A204.1 (cell line): Measurements from ENCODE around the gene TAS1R2.
"Not testable (repeated sequence)": the region's sequence is repeated elsewhere in the genome, so short reads cannot be mapped to it uniquely, and the experiment has no call there.

Experiments used
- FAIRE-seq: peaks from 2 replicates; lab custom pipeline; 2012; peaks lifted over from hg19 to GRCh38; lab: Jason Lieb, UNC

The TAS1R2 gene

DNA sequence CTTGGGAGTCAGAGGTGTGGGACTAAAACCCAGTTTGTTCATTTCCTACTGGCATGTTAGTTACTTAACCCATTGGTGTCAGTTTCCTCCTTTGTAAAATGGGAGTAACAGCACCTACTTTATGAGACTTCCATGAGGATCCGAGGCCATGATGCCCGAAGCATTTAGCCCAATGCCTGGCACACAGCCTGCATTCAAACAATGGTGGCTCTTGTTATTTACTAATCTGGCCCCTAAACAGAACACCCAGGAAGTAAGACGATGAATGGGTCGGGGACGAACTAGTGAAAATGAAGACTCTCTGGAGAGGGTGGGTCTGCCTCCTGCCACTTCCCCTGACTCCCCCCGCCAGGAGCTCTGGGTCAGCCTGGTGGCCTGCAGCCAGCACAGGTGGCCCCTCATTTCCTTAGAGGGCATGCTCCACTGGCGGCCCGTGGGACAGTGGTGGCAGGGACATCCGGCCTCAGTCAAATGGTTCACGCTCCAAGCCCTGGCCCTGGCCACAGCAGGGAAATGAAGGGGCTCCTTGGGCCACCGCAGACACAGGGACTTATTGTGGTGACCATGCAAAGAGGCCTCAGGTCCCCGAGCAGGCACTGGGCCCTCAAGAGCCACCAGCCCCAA is 9.5 kb upstream of the TAS1R2 start:
- no peak for FAIRE-seq

DNA sequence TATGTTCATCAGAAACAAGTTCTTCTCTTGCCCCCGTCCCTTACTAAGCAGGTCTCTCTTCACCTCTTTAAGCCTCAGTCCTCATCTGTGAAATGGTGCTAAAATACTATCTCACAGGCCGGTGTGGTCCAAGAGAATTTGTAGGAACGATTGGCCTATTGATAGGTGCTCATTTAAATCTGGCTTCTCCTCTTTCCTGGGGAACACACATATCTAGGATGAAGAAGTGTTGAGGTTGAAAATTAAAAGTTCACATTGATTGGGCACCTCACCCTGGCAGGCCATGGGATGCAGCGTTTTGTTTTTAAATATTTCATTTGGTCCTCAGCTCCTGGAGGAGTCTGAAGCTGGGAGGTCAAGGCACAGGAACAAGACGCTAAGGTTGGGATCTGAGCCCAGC is 8.9 kb upstream of the TAS1R2 start:
- no peak for FAIRE-seq

DNA sequence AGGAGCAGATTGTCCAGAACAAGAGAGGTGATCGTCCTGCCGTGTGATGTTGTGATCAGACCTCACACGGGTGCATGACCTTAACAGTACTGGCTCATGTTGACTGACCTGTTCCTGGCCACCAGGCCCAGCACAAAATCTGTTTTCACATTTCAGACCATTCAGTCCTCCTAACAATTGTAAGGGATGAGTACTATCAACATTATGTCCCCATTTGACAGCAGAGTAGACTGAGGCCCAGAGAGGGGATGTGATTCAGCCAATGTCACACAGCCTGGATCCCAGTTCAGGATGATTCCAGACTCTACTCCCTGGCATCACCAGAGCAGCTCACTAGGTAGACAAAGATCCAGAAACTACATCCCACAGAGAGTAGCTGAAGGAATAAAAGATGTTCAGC is 7.4 kb upstream of the TAS1R2 start:
- FAIRE-seq: no peak

DNA sequence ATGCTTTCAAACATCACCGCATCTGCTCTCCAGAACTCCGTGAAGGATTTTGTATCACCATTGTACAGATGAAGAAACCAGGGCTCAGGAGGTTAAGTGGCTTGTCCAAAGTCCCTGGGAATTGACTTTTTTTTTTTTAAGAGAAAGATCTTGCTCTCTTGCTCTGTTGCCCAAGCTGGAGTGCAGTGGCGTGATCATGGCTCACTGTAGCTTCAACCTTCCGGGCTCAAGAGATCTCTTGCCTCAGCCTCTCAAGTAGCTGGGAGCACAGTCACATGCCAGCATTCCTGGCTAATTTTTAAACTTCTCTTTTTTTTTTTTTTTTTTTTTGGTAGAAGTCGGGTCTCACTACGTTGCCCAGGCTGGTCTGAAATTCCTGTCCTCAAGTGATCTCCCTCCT is 6.9 kb upstream of the TAS1R2 start:
- FAIRE-seq: no peak

DNA sequence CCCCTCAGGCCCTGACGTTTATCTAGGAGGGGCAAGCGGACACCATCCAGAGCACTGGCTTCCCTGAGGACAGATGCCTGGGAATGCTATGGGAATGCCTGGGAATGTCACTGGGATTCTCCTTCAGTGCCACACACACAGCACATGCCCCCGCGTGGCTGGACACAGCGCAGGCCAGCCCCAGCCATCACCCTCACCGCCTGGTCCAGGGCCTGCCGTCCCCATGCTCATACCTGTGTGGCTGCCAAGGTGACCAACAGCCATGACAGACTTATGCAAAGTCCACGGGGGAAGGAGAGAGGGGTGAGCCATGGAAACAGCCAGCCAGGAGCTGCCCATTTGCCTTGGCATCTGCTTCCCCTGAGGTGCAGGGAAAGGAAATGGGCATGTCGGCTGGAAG is 5.7 kb upstream of the TAS1R2 start:
- FAIRE-seq: no peak

DNA sequence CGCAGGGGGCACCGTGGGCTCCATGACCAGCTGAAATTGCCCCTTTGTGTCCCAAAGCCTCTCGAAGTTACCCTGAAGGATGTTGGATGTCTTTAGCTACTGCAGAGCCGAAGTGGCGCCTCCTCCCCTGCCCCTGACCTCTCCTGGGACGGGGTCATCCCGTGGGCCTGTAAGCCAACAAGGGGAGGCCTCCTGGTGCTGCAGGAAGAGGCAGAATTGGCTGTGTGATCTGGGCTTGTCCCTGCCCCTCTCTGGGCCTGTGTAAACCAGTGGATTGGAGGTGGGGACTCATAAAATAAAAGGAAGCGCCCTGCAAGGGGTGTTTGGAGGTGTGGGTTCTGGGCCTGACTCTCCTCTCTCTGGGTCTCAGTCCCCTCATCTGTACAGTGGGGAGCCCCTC is 2.1 kb upstream of the TAS1R2 start:
- no peak for FAIRE-seq

DNA sequence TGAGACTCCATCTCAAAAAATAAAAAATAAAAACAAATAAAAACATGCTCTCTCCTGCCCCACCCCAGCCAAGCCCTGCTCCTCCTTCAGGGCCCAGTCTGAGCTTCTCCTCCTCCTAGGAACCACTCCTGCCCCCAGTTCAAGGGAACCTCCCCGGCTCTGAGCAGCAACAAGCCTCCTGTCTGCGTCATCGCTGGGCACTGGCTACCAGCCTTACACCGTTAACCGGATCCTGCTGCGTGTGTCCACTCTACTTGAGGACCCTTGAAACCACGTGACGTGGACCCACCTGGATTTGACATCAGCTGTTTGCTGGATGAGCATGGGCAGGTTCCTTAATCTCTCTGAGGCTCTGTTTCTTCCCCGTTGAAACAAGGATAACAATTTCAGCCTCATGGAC is 1.6 kb upstream of the TAS1R2 start:
- FAIRE-seq: no peak

DNA sequence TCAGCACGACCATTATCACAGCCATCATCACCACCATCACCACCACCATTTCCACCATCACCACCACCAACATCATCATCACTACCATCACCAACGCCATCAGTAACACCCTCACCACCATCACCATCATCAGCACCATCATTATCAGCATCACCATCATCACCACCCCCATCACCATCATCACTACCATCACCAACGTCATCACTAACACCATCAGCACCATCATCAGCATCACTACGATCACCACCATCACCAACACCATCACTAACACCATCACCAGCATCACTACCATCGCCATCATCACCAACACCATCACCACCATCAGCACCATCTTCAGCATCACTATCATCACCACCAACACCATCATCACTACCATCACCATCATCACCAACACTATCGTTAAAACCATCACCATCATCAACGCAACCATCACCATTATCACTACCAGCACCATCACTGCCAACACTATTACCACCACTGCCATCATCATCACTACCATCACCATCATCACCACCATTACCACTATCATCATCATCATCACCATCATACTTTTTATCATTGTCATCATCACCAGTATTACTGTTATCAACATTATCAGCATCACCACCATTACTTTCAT is 1.3 kb downstream of the TAS1R2 start:
- no peak for FAIRE-seq

DNA sequence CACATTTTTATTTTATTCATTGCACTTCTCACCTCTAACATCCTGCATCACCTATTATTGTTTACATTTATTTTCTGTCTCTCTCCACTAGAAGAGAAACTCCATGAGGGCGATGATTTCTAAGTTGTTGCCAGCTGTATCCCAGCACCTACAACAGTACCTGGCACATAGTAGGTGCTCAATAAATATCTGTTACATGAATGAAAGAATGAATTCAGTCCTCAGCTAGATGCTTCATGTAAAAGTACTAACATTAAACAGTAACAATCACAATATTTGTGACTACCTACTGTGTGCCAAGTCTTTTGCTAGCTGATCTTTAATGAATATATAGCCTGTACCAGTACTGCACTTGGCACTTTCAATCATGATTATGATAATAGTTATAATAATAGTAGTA is 3.0 kb downstream of the TAS1R2 start:
- FAIRE-seq: no peak

DNA sequence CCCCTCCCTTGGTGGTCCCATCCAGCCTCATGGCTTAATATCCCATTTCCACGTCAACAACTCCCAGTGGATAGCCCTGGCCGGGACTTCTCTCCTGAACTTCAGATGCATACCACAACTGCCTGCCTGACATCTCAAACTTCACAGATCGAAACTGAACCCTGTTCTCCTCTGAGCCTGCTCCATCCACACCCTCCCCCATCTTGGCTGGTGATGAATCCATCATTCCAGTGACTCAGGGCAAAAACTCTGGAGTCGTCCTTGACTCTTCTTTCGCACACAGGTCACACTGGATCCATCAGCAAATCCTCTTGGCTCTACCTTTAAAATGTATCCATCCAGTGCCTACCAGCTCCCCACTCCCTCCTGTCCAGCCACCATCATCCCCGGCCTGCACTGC is 3.9 kb downstream of the TAS1R2 start:
- no peak for FAIRE-seq

DNA sequence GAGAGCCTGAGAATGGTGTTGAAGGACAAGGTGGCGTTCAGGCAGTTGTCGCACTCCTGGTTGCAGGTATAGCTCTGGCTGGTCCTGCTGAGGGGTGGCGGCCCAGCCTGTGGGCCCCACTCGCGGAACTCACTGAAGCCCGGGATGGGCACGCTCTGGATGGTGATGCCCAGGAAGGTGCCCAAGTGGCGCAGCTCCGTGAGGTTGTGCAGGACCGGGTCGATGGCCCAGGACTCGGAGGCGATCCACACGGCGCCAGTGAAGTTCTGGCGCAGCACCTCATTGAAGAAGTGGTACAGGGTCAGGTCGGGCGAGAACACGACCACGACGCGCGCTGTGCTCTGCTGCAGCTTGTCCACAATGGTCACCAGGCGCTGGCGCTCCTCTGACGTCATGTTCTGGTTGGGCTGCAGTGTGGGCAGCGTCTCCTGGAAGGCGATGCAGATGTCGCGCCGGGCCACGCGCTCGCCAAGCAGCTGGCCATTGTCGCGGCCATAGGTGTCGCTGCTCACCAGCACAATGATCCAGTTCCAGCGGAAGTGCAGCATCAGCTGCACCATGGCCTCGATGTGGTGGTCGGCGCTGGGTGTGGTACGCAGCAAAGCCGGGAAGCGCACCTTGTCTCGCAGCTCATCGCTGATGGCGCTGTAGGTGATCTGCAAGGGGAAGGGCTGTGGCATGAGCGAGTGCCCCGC is 5.0 kb downstream of the TAS1R2 start:
- FAIRE-seq: no peak

DNA sequence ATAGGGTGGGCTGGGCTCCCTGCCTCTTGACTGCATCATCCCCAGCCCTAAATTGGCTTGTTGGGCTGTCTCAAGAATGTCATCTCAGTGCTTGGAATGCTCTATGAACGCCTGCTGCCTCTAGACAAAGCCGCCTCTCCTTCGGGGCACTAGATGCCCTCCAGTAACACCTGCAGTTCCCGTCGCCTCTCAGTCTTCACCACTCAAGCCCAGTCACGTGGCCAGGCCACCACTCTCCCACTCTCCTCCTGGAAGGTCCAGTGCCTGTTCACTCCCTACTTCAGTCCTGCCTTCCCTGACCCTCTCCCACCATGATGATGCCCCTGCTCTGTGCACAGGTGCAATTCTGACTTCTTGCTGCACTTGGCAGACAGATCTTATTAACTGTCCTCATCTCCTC is 7.0 kb downstream of the TAS1R2 start:
- no peak for FAIRE-seq

DNA sequence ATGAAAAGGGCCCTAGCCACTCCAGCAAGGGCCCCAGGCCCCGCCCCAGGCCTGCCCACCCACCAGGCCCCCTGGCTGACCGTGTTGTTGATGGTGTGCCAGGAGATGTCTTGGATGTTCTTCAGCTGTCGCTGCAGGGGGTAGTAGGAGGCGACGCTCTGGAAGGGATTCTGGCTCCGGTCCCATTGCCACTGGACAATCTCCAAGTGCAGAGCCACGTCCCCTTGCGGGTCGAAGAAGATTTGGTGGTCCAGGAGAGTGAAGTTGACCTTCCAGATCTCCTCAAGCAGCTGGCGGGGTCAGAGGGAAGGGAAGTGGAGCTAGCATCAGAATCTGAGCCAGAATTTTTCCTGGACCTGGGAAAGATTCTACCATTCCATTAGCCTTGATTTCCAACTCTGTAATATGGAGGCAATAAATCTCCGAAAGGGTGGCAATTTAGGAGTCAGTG is 10.2 kb downstream of the TAS1R2 start:
- FAIRE-seq: no peak

DNA sequence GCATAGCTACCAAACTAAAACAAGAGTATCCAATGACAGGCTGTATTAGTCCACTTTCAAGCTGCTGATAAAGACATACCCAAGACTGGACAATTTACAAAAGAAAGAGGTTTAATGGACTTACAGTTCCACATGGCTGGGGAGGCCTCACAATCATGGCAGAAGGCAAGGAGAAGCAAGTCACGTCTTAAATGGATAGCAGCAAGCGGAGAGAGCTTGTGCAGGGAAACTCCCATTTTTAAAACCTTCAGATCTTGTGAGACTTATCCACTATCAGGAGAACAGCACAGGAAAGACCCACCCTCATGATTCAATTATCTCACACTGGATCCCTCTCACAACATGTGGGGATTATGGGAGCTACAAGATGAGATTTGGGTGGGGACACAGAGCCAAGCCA is 11.7 kb downstream of the TAS1R2 start:
- not testable (repeated sequence) for FAIRE-seq

DNA sequence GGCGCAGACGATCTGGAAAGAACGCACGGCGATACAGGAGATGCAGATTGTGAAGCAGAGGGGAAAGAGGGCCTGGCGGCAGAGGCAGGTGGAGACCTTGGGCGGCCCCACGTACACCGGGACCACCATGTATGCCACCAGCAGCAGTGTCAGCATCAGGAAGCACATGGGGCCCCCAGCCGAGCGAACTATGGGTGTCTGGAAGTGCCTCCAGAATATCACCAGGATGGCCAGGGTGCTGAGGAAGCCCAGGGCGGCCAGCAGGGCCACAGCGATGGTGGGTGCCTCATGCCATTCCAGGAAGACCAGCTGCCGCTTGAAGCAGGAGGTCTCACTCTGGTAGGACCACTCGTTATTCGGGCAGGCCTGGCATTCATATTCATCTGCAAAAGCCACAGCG is 19.3 kb downstream of the TAS1R2 start:
- FAIRE-seq: no peak

DNA sequence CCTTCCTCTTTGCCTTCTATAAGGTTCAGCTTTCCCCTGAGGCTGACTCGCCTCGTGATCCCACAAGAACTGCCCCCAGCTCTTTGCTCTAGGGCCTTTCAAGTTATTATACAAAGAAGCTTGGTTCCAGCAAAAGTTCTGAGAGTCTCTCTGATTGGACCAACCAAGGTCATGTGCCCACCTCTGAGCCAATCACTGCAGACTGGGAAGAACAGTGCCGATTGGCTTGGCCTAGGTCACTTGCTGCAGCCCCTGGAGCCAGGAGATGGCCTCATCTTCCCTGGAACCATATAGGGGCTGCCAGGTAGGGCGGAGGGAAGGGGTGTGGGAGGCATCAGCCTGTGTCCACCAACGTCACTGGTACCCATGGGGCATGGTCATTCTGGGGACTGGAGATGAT is 22.8 kb downstream of the TAS1R2 start:
- FAIRE-seq: no peak

DNA sequence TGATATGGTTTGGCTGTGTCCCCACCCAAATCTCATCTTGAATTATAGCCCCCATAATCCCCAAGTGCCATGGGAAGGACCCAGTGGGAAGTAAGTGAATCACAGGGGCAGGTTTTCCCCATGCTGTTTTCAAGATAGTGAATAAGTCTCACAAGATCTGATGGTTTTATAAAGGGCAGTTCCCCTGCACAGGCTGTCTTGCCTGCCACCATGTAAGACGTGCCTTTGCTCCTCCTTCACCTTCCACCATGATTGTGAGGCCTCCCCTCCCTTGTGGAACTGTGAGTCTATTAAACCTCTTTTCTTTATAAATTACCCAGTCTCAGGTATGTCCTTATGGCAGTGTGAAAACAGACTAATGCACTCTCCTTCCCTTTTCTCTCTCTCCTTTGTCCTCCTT is 27.1 kb downstream of the TAS1R2 start:
- FAIRE-seq: not testable (repeated sequence)

DNA sequence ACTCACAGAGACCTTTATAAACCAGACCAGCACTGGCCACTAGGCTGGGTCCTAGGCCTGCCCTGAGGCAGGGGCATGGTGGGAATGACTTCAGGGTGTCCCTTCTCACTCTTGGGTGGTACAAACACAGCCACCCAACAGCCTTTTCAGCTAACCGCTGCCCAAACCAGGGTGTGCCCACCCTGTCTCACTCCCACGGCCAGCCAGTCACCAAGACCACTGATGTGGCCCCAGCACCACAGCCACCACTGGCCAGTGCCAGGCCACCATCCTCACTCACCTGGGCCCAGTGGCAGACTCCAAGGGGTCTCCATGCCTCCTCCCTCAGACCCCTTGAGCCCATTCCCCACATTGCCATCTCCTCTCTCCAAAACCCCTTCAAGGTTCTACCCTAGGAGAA is 27.8 kb downstream of the TAS1R2 start:
- FAIRE-seq: no peak

DNA sequence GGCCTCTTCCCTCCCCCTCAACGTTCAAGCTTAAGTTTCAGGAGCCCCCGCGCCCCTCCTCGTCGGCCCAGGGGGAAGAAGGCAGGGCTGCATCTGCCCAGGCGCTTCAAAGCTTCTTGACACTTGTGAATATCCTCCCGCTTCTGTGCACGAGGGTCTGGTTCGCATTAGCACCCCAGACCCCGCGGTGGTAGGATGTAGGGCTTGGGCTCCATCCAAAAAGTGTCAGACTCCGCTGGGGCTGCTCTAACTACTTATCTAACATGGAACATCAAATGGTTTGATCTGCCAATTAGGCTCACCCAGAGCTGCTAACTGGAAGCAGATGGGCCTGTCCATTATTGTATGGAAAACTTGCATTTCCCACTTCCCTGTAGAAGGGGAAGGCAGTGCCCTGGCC is 28.9 kb downstream of the TAS1R2 start:
- no peak for FAIRE-seq

DNA sequence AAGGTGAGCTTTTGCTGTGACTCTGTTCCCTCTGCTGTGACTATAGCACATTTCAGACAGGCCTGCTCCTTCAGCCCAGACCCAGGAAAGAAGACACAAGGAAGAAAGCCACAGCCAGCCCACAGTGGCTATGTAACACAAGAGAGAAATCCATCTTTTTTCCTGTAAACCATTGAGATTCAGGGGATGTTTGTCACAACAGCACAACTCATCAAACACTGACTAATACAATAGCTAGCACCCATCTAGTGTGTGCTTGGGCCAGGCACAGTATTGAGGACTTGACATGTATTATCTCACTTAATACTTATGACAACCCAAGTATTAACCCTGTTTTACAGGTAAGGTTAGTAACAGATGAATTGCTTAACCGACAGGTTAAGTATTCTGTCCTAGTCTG is 29.8 kb downstream of the TAS1R2 start:
- no peak for FAIRE-seq

DNA sequence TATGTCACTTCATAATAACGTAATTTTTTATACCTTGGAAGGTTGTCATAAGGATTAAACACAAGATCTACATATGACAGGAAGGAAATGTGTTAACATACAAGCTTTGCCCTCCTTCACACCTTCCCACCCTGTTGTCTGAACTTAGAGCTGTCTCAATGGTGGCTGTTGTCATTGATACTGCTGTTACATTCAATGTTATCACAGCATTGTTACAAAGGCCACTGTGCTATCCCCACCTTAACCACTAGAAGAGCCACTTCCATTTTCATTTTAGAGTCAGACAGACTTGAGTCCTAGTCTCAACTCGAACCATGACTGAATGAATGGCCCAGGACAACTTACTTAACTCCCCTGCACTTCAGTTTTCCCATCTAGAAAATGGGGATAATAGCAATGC is 31.2 kb downstream of the TAS1R2 start:
- FAIRE-seq: no peak

DNA sequence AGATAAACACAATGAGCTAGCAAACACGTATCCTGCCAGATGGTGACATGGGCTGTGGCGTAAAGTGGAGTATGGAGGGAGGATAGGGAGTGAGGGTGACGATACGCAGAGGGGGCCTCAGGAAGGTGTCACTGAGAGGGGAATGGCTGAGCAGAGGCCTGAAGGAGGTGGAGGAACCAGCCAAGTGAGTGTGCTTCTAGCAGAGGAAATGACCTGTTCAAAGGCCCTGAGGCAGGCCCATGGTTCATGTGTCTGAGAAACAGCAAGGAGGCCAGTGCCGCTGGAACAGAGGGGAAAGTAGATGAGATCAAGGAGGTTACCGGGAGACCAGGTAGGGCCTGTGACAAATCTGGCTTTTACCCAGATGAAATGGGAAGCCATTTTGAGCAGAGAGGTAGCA is 36.0 kb downstream of the TAS1R2 start:
- no peak for FAIRE-seq

DNA sequence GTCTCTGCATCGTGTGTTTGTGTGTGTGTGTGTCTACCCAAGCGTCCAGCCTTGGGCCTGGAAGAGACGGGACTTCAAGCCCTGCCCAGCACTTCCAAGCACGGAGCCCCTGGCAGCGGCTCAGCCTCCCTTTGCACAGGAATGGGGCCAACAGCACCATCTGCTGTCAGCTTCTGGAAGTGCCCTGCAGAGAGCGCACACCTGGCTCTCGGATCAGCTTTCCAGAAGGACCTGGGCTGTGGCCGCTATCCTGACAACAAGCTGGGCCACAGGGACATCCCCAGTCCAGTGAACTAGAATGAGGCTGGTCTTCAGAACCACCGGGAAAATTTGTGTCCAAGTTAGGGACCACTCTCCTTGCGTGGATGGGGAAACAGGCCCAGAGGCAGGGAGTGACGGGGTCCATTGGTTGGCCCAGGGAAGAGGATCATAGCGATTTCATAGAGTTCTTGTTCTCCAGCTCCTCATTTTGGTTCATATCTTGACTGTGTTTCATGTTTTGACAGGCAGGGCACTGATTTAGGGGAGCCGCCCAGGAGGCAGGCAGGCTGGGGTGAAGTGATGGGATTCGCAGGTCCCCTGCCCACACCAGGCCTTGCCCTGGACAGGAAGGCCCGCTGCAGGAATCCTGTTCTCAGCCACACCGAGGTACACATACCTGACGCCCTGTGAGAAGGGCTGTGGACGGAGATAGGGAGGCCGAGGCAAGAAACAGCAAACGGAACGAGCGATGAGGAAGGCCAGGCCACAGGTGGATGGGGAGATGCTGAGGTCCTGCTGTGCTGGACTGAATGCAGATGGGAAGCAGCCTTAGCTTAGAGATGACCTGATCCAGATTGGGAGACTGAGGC is 38.4 kb downstream of the TAS1R2 start:
- FAIRE-seq: no peak
